Mesenchymal stem cell (in vitro differentiated cells and primary cell): ENCODE data around the gene DGKZ.

Source experiments
- DNase-seq: peaks from one replicate; pipeline ENCODE4 v3.0.0-alpha.2; 2013
- H2AFZ ChIP-seq: one replicate; pipeline ENCODE4 v1.6.1; 2013; ENCODE audit warnings: low read depth, mild to moderate bottlenecking, control low read depth, inconsistent platforms, low read length, moderate library complexity
- H2AK5ac ChIP-seq: 2 replicates; pipeline ENCODE4 v1.6.1; 2013; ENCODE audit warnings: low read length, moderate library complexity, mild to moderate bottlenecking, inconsistent platforms; ENCODE audit not compliant: severe bottlenecking
- H2BK120ac ChIP-seq: one replicate; pipeline ENCODE4 v1.6.1; 2013; ENCODE audit warnings: low read depth, mild to moderate bottlenecking, inconsistent platforms, low read length, moderate library complexity
- H2BK12ac ChIP-seq, 2 experiments: one replicate each; pipeline ENCODE4 v1.6.1; 2013; ENCODE audit warnings: inconsistent platforms in 2 of 2, low read length in 2 of 2, mild to moderate bottlenecking in 2 of 2, moderate library complexity in 2 of 2, control low read depth in 1 of 2
- H2BK15ac ChIP-seq: one replicate; pipeline ENCODE4 v1.6.1; 2013; ENCODE audit warnings: mild to moderate bottlenecking, low read depth, inconsistent platforms; ENCODE audit not compliant: poor library complexity, severe bottlenecking
- H2BK5ac ChIP-seq: 2 replicates; pipeline ENCODE4 v1.6.1; 2013; ENCODE audit warnings: low read depth, mild to moderate bottlenecking, low read length, control low read depth, inconsistent platforms; ENCODE audit not compliant: poor library complexity, severe bottlenecking
- H3K14ac ChIP-seq, 2 experiments: one replicate each; pipeline ENCODE4 v1.6.1; 2013; ENCODE audit warnings: inconsistent platforms in 2 of 2, low read length in 2 of 2, control low read depth in 1 of 2, mild to moderate bottlenecking in 1 of 2, moderate library complexity in 1 of 2
- H3K18ac ChIP-seq, 2 experiments: one replicate each; pipeline ENCODE4 v1.6.1; 2013; ENCODE audit warnings: inconsistent platforms in 2 of 2, low read length in 2 of 2, control low read depth in 1 of 2, low read depth in 1 of 2, mild to moderate bottlenecking in 1 of 2
- H3K23ac ChIP-seq, 2 experiments: one replicate each; pipeline ENCODE4 v1.6.1; 2013; ENCODE audit warnings: inconsistent platforms in 2 of 2, low read length in 2 of 2, mild to moderate bottlenecking in 2 of 2, moderate library complexity in 2 of 2, control low read depth in 1 of 2
- H3K27ac ChIP-seq: 2 replicates; pipeline ENCODE4 v1.5.1; 2013; ENCODE audit warnings: mild to moderate bottlenecking, moderate library complexity, low read length, control low read depth, inconsistent platforms; ENCODE audit not compliant: poor library complexity, severe bottlenecking
- H3K27me3 ChIP-seq, 2 experiments: 2 replicates each; pipeline versions ENCODE4 v1.6.1 to v1.7.0; 2013; ENCODE audit warnings: low read length in 2 of 2, mild to moderate bottlenecking in 2 of 2, moderate library complexity in 2 of 2, control low read depth in 1 of 2, inconsistent platforms in 1 of 2; ENCODE audit not compliant: control insufficient read depth in 1 of 2, insufficient read depth in 1 of 2
- H3K36me3 ChIP-seq, 2 experiments: 2 replicates each; pipeline versions ENCODE4 v1.6.1 to v1.7.0; 2013; ENCODE audit warnings: low read length in 2 of 2, control low read depth in 1 of 2, inconsistent platforms in 1 of 2, low read depth in 1 of 2, mild to moderate bottlenecking in 1 of 2; ENCODE audit not compliant: insufficient read depth in 2 of 2, control insufficient read depth in 1 of 2
- H3K4ac ChIP-seq, 2 experiments: one replicate each; pipeline ENCODE4 v1.6.1; 2013; ENCODE audit warnings: inconsistent platforms in 2 of 2, low read length in 2 of 2, mild to moderate bottlenecking in 2 of 2, moderate library complexity in 2 of 2, control low read depth in 1 of 2, low read depth in 1 of 2
- H3K4me1 ChIP-seq: 2 replicates; pipeline ENCODE4 v1.6.1; 2013; ENCODE audit warnings: low read depth, low read length, control low read depth; ENCODE audit not compliant: control insufficient read depth, insufficient read depth
- H3K4me2 ChIP-seq: 2 replicates; pipeline ENCODE4 v1.6.1; 2013; ENCODE audit warnings: low read length, mild to moderate bottlenecking, inconsistent platforms; ENCODE audit not compliant: poor library complexity, severe bottlenecking
- H3K4me3 ChIP-seq, 2 experiments: 2 replicates each; pipeline versions ENCODE4 v1.5.1 to v1.7.0; 2013; ENCODE audit warnings: low read length in 2 of 2, mild to moderate bottlenecking in 2 of 2, control low read depth in 1 of 2, low read depth in 1 of 2; ENCODE audit not compliant: insufficient read depth in 1 of 2
- H3K79me1 ChIP-seq: replicated peaks from 2 replicates; pipeline ENCODE4 v1.6.1; 2013; ENCODE audit warnings: mild to moderate bottlenecking, control low read depth, low read length, inconsistent platforms; ENCODE audit not compliant: poor library complexity, severe bottlenecking
- H3K9ac ChIP-seq: 2 replicates; pipeline ENCODE4 v1.7.0; 2013; ENCODE audit warnings: mild to moderate bottlenecking, low read length, moderate library complexity
- H3K9me3 ChIP-seq: 2 replicates; pipeline ENCODE4 v1.7.0; 2013; ENCODE audit warnings: mild to moderate bottlenecking, low read length; ENCODE audit not compliant: control insufficient read depth
- H4K8ac ChIP-seq: one replicate; pipeline ENCODE4 v1.6.1; 2013; ENCODE audit warnings: inconsistent platforms, mild to moderate bottlenecking, low read length, moderate library complexity
- H4K91ac ChIP-seq: one replicate; pipeline ENCODE4 v1.6.1; 2013; ENCODE audit warnings: mild to moderate bottlenecking, low read length, inconsistent platforms
- WGBS: methylation state at CpG from one replicate; pipeline ENCODE4 v1.1.7; 2013; ENCODE audit warnings: mixed read lengths; 5-methylcytosine and 5-hydroxymethylcytosine counted together

Gene DGKZ

DNA sequence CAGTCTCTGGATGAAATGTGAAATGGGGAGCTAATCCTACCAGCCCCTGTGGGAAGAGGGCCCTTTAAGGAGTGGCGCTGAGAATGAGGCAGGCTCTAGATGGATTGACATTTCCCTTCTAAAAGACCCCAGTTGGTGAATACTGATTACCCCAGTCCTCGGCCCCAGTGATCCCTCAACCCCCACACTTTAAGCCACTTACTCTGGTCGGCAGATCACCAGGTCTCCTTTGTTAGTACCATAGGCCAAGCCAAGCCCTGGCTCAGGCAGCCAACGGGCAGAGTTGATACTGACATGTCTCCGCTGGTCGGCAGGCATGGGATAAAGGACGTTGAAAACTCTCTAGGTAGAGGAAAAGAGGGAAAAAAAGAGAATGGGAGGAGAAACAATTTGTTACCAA lies 70.4 kb downstream of the DGKZ start:
- Histone ChIP-seq H3K4me3 (no peak overlapping the region), H3K14ac (no peak overlapping the region), H2BK120ac (no peak overlapping the region), H3K4me2 (no peak overlapping the region), H2AFZ (no peak overlapping the region), H3K23ac (no peak overlapping the region), H3K9ac (no peak overlapping the region), H4K91ac (no peak overlapping the region), H2AK5ac (no peak overlapping the region), H3K9me3 (no peaks in the 10 kb centered on the region), H3K27me3 (no peaks in the 10 kb centered on the region), H3K79me1 (peaks cover 4% of the 10 kb centered on the region), H2BK15ac (no peak overlapping the region), H3K4me1 (peaks cover 9% of the 10 kb centered on the region), H2BK12ac (no peak overlapping the region), H3K4ac (no peak overlapping the region), H3K36me3 (peaks cover 41 to 83% of the 10 kb centered on the region in 2 experiments), H3K27ac (no peak overlapping the region), H4K8ac (no peak overlapping the region), H3K18ac (no peak overlapping the region), H2BK5ac (no peak overlapping the region)
- WGBS, result 96% methylated on average over 7 of the region's 7 CpGs
- DNase-seq, result no peak

DNA sequence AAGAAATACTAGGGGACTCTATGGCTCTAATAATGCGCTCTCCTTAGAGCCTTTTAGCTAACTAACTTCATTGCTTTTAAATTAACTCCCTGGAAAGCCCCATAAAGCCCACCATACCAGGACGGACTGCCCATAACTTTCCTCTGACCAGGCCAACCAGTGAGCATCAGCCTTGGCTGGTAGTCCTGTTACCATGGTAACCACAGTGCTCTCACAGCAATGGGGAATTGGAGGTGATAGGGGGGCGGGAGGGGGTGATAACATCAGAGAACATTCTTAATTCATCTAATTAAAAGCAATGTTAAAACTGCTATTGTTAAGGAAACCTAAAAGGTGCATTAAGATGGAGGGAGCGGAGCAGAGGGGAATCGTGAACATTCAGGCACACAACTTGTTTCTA lies 71.5 kb downstream of the DGKZ start:
- no peak overlapping the region for H3K4me3 ChIP-seq
- no peaks in the 10 kb centered on the region for H3K27me3 ChIP-seq
- no peaks in the 10 kb centered on the region for H3K9me3 ChIP-seq
- no peak overlapping the region for H3K9ac ChIP-seq
- no peak overlapping the region for H2BK15ac ChIP-seq
- H2BK5ac ChIP-seq, result no peak overlapping the region
- H4K91ac ChIP-seq, result no peak overlapping the region
- WGBS, result 100% methylated on average over 4 of the region's 5 CpGs
- H3K27ac ChIP-seq, result no peak overlapping the region
- no peak overlapping the region for H2BK12ac ChIP-seq
- no peak overlapping the region for H4K8ac ChIP-seq
- no peak for DNase-seq
- H2AK5ac ChIP-seq, result no peak overlapping the region
- H3K36me3 ChIP-seq, result peaks cover 36 to 79% of the 10 kb centered on the region in 2 experiments
- H3K79me1 ChIP-seq, result peaks cover 6% of the 10 kb centered on the region
- H2AFZ ChIP-seq, result no peak overlapping the region
- H3K23ac ChIP-seq, result no peak overlapping the region
- H2BK120ac ChIP-seq, result no peak overlapping the region
- no peak overlapping the region for H3K14ac ChIP-seq
- H3K4ac ChIP-seq, result no peak overlapping the region
- H3K18ac ChIP-seq, result no peak overlapping the region
- peaks cover 8% of the 10 kb centered on the region for H3K4me1 ChIP-seq
- H3K4me2 ChIP-seq, result no peak overlapping the region

DNA sequence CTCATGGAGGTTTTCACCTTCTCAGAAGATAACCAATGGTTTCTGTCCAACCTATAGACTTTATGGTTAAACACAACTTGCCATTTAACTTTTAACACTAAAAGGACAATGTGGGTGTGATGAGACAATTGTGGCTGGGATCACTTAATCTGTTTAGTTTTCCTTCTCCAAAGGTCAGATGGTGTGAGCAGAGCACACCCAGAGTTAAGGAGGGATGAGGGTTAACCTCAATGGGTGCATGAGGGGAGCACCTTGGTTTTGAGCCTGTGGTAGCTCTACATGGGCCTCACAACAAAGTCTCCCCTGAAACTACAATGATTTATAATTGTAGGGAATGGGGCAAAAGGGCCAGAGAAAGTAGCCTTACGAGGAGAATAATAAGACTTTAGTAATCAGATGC lies 73.2 kb downstream of the DGKZ start:
- no peak overlapping the region for H3K9ac ChIP-seq
- no peak overlapping the region for H3K4me3 ChIP-seq
- no peak for DNase-seq
- H3K4ac ChIP-seq, result no peak overlapping the region
- no peak overlapping the region for H3K4me2 ChIP-seq
- no peak overlapping the region for H3K27ac ChIP-seq
- H2BK12ac ChIP-seq, result no peak overlapping the region
- peaks cover 25 to 62% of the 10 kb centered on the region in 2 experiments for H3K36me3 ChIP-seq
- H4K91ac ChIP-seq, result no peak overlapping the region
- H3K4me1 ChIP-seq, result no peaks in the 10 kb centered on the region
- no peak overlapping the region for H2BK15ac ChIP-seq
- no peak overlapping the region for H4K8ac ChIP-seq
- H3K18ac ChIP-seq, result no peak overlapping the region
- H3K27me3 ChIP-seq, result no peaks in the 10 kb centered on the region
- H3K14ac ChIP-seq, result no peak overlapping the region
- H3K9me3 ChIP-seq, result no peaks in the 10 kb centered on the region
- H2BK120ac ChIP-seq, result no peak overlapping the region
- H3K23ac ChIP-seq, result no peak overlapping the region
- H2BK5ac ChIP-seq, result no peak overlapping the region
- H3K79me1 ChIP-seq, result peaks cover 8% of the 10 kb centered on the region
- WGBS, result no CpG with 5 or more reads among the region's 1 CpG
- H2AFZ ChIP-seq, result no peak overlapping the region
- no peak overlapping the region for H2AK5ac ChIP-seq

DNA sequence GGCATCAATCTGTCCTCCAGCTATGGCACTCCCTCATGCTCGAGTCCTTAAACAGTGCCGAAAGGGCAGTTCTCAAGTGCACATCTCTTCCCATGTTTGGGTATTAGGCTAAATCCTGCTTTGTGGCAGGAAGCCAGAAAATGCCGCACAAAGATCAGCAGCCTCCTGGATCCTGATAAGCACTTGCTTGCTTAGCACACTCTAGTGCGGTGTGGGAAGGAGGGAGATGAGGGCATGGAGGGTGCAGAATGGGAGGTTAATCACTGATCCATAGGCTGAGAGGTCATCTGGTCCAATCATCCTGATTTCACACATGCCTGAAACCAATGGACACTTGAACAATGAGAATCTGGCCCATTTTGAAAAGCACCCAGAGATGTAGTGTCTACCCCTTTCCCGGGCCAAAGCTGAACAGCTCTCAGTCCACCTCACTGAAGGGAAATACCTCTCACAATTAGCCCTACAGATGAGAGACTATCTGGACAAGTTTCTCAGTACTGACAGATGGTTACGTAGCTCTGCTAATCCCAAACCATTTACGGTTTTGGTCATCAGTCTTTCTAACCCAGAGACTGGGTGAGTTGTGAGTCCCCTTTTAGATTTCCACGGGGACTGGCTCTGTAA lies 74.1 kb downstream of the DGKZ start:
- H3K18ac ChIP-seq, result no peak overlapping the region
- no peaks in the 10 kb centered on the region for H3K4me1 ChIP-seq
- no peak overlapping the region for H2AK5ac ChIP-seq
- no peak overlapping the region for H2BK12ac ChIP-seq
- H2BK15ac ChIP-seq, result no peak overlapping the region
- H4K8ac ChIP-seq, result peak overlapping the region; percentile 14
- H3K23ac ChIP-seq, result no peak overlapping the region
- H3K27ac ChIP-seq, result no peak overlapping the region
- H2AFZ ChIP-seq, result no peak overlapping the region
- H2BK5ac ChIP-seq, result no peak overlapping the region
- 97% methylated on average over 8 of the region's 8 CpGs for WGBS
- no peaks in the 10 kb centered on the region for H3K9me3 ChIP-seq
- H4K91ac ChIP-seq, result no peak overlapping the region
- no peak overlapping the region for H3K14ac ChIP-seq
- H3K4ac ChIP-seq, result no peak overlapping the region
- no peak overlapping the region for H3K4me2 ChIP-seq
- no peak for DNase-seq
- no peaks in the 10 kb centered on the region for H3K27me3 ChIP-seq
- H3K4me3 ChIP-seq, result no peak overlapping the region
- no peak overlapping the region for H3K9ac ChIP-seq
- peaks cover 27 to 53% of the 10 kb centered on the region in 2 experiments for H3K36me3 ChIP-seq
- no peak overlapping the region for H2BK120ac ChIP-seq
- peaks cover 8% of the 10 kb centered on the region for H3K79me1 ChIP-seq
